Measurements from ENCODE around the gene PVALEF.

The PVALEF gene

GRCh38 chr17:81128774-81129173 is 36.5 kb upstream of the PVALEF start:
- no peak for DNase-seq (ENCODE audit: low spot score)

GRCh38 chr17:81129289-81129688 is 36.0 kb upstream of the PVALEF start:
- DNase-seq (ENCODE audit: low spot score) = no peak

- DNase-seq (ENCODE audit: low spot score) = no peak
Measured at GRCh38 chr17:81129711-81130367, 35.5 kb upstream of the PVALEF start.

- no peak for DNase-seq (ENCODE audit: low spot score)
Measured at GRCh38 chr17:81130385-81131361, 34.6 kb upstream of the PVALEF start.

- no peak for DNase-seq (ENCODE audit: low spot score)
Measured at GRCh38 chr17:81131486-81132196, 33.7 kb upstream of the PVALEF start.

GRCh38 chr17:81132197-81132540 is 33.1 kb upstream of the PVALEF start:
- no peak for DNase-seq (ENCODE audit: low spot score)

- DNase-seq (ENCODE audit: low spot score) = no peak
Measured at GRCh38 chr17:81132770-81133723, 32.3 kb upstream of the PVALEF start.

- no peak for DNase-seq (ENCODE audit: low spot score)
Measured at GRCh38 chr17:81134064-81134781, 31.1 kb upstream of the PVALEF start.

GRCh38 chr17:81135505-81136278 is 29.6 kb upstream of the PVALEF start:
- no peak for DNase-seq (ENCODE audit: low spot score)

GRCh38 chr17:81136366-81136765 is 28.9 kb upstream of the PVALEF start:
- DNase-seq (ENCODE audit: low spot score) = no peak

- DNase-seq (ENCODE audit: low spot score) = no peak
Measured at GRCh38 chr17:81137248-81137647, 28.1 kb upstream of the PVALEF start.

GRCh38 chr17:81138083-81138482 is 27.2 kb upstream of the PVALEF start:
- DNase-seq (ENCODE audit: low spot score) = no peak

- DNase-seq (ENCODE audit: low spot score) = no peak
Measured at GRCh38 chr17:81138500-81138899, 26.8 kb upstream of the PVALEF start.

- no peak for DNase-seq (ENCODE audit: low spot score)
Measured at GRCh38 chr17:81139428-81139827, 25.9 kb upstream of the PVALEF start.

GRCh38 chr17:81140018-81140417 is 25.3 kb upstream of the PVALEF start:
- DNase-seq (ENCODE audit: low spot score) = no peak

GRCh38 chr17:81140695-81141094 is 24.6 kb upstream of the PVALEF start:
- no peak for DNase-seq (ENCODE audit: low spot score)

- peak; percentile 51 for DNase-seq (ENCODE audit: low spot score)
Measured at GRCh38 chr17:81142301-81143199, 22.8 kb upstream of the PVALEF start.

GRCh38 chr17:81143200-81143527 is 22.1 kb upstream of the PVALEF start:
- DNase-seq (ENCODE audit: low spot score) = no peak

Data from germinal center (tissue), 1 donor.